ENCODE results near the gene MVP. TPM values are rescaled to one million over a fixed set of nuclear protein-coding genes. Genes with fewer than 3 reads are reported as not detected.

The MVP gene
- total and polyA plus RNA-seq, 7 donors, result 17.6 to 75.9 (median 34.3) TPM

DNA sequence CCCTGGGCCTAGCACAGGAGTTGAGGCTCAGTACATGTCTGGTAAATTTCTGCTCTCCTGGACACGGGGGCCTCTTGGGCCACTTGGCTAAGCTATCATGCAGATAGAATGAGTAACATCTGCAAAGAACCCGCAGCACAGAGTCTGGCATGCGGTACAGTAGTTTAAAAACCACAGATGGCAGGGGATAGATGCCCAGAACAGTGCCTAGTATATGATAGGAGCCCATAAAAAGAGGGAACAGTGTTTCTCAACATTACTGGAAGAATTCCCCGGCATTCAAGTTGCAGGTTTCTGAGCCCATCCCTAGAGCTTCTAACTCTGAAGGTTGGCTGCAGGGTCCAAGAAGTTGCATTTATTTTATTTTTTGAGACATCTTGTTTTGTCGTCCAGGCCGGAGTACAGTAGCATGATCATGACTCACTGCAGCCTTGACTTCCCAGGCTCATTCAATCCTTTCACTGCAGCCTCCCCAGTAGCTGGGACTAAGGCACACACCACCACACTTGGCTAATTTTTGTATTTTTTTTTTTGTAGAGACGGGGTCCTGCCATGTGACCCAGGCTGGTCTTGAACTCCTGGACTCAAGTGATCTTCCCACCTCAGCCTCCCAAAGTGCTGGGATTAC lies 37.0 kb downstream of the MVP start:
- TF ChIP-seq, protein P1, sequence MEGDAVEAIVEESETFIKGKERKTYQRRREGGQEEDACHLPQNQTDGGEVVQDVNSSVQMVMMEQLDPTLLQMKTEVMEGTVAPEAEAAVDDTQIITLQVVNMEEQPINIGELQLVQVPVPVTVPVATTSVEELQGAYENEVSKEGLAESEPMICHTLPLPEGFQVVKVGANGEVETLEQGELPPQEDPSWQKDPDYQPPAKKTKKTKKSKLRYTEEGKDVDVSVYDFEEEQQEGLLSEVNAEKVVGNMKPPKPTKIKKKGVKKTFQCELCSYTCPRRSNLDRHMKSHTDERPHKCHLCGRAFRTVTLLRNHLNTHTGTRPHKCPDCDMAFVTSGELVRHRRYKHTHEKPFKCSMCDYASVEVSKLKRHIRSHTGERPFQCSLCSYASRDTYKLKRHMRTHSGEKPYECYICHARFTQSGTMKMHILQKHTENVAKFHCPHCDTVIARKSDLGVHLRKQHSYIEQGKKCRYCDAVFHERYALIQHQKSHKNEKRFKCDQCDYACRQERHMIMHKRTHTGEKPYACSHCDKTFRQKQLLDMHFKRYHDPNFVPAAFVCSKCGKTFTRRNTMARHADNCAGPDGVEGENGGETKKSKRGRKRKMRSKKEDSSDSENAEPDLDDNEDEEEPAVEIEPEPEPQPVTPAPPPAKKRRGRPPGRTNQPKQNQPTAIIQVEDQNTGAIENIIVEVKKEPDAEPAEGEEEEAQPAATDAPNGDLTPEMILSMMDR (IDR thresholded peaks at IDR 0.05), result no peak
- Histone ChIP-seq H3K4me3 (no peak overlapping the region), H3K27ac (no peak overlapping the region), H3K9me3 (no peaks in the 10 kb centered on the region), H3K27me3 (ENCODE audit: insufficient read depth in 3 of 3, low read length in 2 of 3) (no peaks in the 10 kb centered on the region), H3K4me1 (peaks cover 9% of the 10 kb centered on the region), H3K36me3 (ENCODE audit: insufficient read depth in 1 of 2, low read depth in 1 of 2) (peaks cover 0 to 34% of the 10 kb centered on the region in 2 donors)
- intact Hi-C loops (cut with DNase I), result no loop called here
- WGBS, 3 donors, result 48 to 55% (median 51%) methylated on average over 7 of the region's 7 CpGs
- DNase-seq (no peak), ATAC-seq (peak in 2 of 4 donors; percentile 27 to 48)

DNA sequence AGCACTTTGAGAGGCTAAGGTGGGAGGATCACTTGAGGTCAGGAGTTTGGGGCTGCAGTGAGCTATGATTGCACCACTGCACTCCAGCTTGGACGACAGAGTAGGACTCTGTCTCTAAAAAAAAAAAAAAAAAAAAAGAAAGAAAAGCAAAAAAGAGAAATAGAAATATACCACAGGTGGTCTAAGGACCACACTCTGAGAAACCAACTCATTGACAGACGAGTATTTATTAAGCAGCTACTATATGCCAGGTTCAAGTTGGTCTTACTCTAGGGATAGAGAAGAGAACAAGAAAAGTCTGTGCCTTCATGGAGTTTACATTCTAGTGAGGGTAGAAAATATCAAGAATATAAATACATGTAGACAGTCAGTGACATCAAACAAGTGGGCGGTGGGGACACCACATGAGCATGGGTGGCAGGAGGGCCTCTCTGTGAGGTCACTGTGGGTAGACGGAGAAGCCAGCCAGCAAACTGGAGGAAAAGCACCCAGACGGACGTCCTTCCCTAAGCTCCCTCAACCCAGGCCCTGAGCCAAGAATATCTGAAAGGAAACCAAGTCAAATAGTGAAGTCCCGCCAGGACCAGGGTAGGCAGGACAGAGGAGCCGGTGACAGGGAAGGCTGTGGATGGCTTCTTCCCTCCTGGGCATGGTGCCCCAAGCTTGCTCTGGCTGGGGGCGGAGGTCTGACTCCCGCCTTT lies 38.0 kb downstream of the MVP start:
- no peaks in the 10 kb centered on the region for H3K27me3 ChIP-seq (ENCODE audit: insufficient read depth in 3 of 3, low read length in 2 of 3)
- TF ChIP-seq, protein P1 (IDR thresholded peaks at IDR 0.05), result no peak
- DNase-seq (no peak), ATAC-seq (no peak)
- no peaks in the 10 kb centered on the region for H3K9me3 ChIP-seq
- peaks cover 10% of the 10 kb centered on the region for H3K4me1 ChIP-seq
- peaks cover 0 to 34% of the 10 kb centered on the region in 2 donors for H3K36me3 ChIP-seq (ENCODE audit: insufficient read depth in 1 of 2, low read depth in 1 of 2)
- 64 to 73% (median 72%) methylated on average over 10 of the region's 10 CpGs for WGBS, 3 donors
- no peak overlapping the region for H3K27ac ChIP-seq
- intact Hi-C loops (cut with DNase I), result no loop called here
- H3K4me3 ChIP-seq, result no peak overlapping the region

DNA sequence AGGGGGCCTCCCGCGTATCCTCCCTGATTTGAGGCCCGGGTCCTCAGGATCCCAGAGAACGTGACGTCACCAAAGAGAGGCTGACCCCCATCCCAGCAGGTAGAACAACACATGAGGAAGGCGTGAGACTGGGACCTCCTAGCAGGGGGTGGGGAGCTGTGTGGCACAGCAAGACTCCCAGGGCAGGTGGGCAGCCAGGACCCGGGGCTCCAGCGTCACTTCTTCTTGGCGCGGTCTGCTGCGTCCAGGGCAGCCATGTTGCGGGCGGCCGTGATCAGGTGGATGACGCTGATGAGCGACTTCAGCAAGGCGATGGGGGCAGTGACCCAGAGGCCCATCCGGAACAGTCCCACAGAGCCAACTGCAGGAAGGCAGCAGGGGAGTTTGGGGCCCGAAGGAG lies 38.7 kb downstream of the MVP start:
- Histone ChIP-seq H3K4me1 (peaks cover 10% of the 10 kb centered on the region), H3K9me3 (no peaks in the 10 kb centered on the region), H3K4me3 (no peak overlapping the region), H3K36me3 (ENCODE audit: insufficient read depth in 1 of 2, low read depth in 1 of 2) (peaks cover 0 to 34% of the 10 kb centered on the region in 2 donors), H3K27ac (no peak overlapping the region), H3K27me3 (ENCODE audit: insufficient read depth in 3 of 3, low read length in 2 of 3) (no peaks in the 10 kb centered on the region)
- no peak for ATAC-seq
- 91 to 95% (median 92%) methylated on average over 18 to 19 of the region's 19 CpGs for WGBS, 3 donors
- intact Hi-C loops (cut with DNase I), result no loop called here
- DNase-seq, result no peak
- TF ChIP-seq, protein P1 (IDR thresholded peaks at IDR 0.05), result no peak

DNA sequence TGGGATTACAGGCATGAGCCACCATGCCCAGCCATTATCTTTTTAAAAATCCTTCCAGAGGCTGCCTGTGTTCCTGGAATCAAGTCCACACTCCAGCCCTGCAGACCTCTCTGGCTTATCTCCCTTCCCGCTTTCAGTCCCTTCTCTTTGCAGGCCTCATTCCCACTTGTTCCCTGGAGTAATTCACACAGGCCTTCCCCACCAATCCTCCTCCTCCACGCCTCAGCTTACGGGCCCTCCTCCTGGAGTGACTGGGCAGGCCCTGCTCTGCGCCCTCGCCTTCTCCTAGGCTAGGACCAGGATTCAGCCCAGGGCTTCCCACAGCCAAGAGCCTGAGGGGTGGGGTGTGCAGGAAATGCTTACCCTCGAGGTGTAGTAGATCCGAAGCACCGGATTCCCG lies 40.0 kb downstream of the MVP start:
- no peaks in the 10 kb centered on the region for H3K27me3 ChIP-seq (ENCODE audit: insufficient read depth in 3 of 3, low read length in 2 of 3)
- H3K4me1 ChIP-seq, result peaks cover 10% of the 10 kb centered on the region
- TF ChIP-seq, protein P1 (IDR thresholded peaks at IDR 0.05), result no peak
- no peak overlapping the region for H3K4me3 ChIP-seq
- ATAC-seq (no peak), DNase-seq (no peak)
- no peaks in the 10 kb centered on the region for H3K9me3 ChIP-seq
- 88 to 90% (median 88%) methylated on average over 9 of the region's 9 CpGs for WGBS, 3 donors
- H3K27ac ChIP-seq, result no peak overlapping the region
- intact Hi-C loops (cut with DNase I), result loop anchor here (5.0 kb wide), 3 partner anchors 43 to 147 kb away; partner anchors contain the start of genes PAGR1 (in 1 of the 2) and TAOK2 (in 1 of the 2)
- peaks cover 0 to 34% of the 10 kb centered on the region in 2 donors for H3K36me3 ChIP-seq (ENCODE audit: insufficient read depth in 1 of 2, low read depth in 1 of 2)
